CD8-positive, alpha-beta memory T cell (primary cell): ENCODE results near the gene SMURF2. TPM values are rescaled to one million over a fixed set of nuclear protein-coding genes. Genes with fewer than 3 reads are reported as not detected.

Experiments
- CTCF ChIA-PET: fragments of 350-600 bp; sonication (Branson Sonifier 250); formaldehyde crosslinking; loops from one replicate; lab custom pipeline; 2021; ENCODE audit warnings: antibody characterized with exemption; lab: Charles Lee
- POLR2A ChIA-PET: fragments of 350-600 bp; sonication (Branson Sonifier 250); formaldehyde crosslinking; loops from one replicate; lab custom pipeline; 2021; ENCODE audit warnings: antibody characterized with exemption; lab: Charles Lee
- DNase-seq, 5 donors: peaks; one replicate each; pipeline versions ENCODE4 v3.0.0 to v3.0.0-alpha.2; 2020 to 2022; ENCODE audit warnings: mixed read lengths in 1 of 5
- H3K27ac ChIP-seq: one replicate; pipeline ENCODE4 v1.7.0; 2013; ENCODE audit warnings: low read depth, mild to moderate bottlenecking, low read length, moderate library complexity
- H3K27me3 ChIP-seq: 2 replicates; pipeline ENCODE4 v1.7.0; 2013; ENCODE audit warnings: low read length, mild to moderate bottlenecking; ENCODE audit not compliant: insufficient read depth, poor library complexity, severe bottlenecking
- H3K36me3 ChIP-seq: 2 replicates; pipeline ENCODE4 v1.7.0; 2013; ENCODE audit warnings: mild to moderate bottlenecking, low read length, moderate library complexity; ENCODE audit not compliant: insufficient read depth
- H3K4me1 ChIP-seq: 2 replicates; pipeline ENCODE4 v1.7.0; 2013; ENCODE audit warnings: mild to moderate bottlenecking, low read length, moderate library complexity; ENCODE audit not compliant: insufficient read depth
- H3K4me3 ChIP-seq: 2 replicates; pipeline ENCODE4 v1.7.0; 2013; ENCODE audit warnings: mild to moderate bottlenecking, low read length
- H3K9me3 ChIP-seq: 2 replicates; pipeline ENCODE4 v1.7.0; 2013; ENCODE audit warnings: mild to moderate bottlenecking, low read length
- H3K27ac Mint-ChIP-seq, 8 donors: one replicate each; pipeline ENCODE4 v1.8.0; 2020 to 2021; ENCODE audit warnings: mixed read lengths in 8 of 8, mild to moderate bottlenecking in 6 of 8, inconsistent platforms in 3 of 8, moderate library complexity in 3 of 8
- H3K27me3 Mint-ChIP-seq, 2 donors: one replicate each; pipeline ENCODE4 v1.8.0; 2020 to 2021; ENCODE audit warnings: mixed read lengths in 2 of 2, mild to moderate bottlenecking in 1 of 2, moderate library complexity in 1 of 2
- H3K36me3 Mint-ChIP-seq, 3 donors: one replicate each; pipeline ENCODE4 v1.8.0; 2020 to 2021; ENCODE audit warnings: mixed read lengths in 3 of 3, inconsistent platforms in 1 of 3, mild to moderate bottlenecking in 1 of 3
- H3K4me1 Mint-ChIP-seq, 3 donors: one replicate each; pipeline ENCODE4 v1.8.0; 2020 to 2021; ENCODE audit warnings: mixed read lengths in 3 of 3, inconsistent platforms in 1 of 3, mild to moderate bottlenecking in 1 of 3
- H3K4me3 Mint-ChIP-seq, 7 donors: one replicate each; pipeline ENCODE4 v1.8.0; 2020 to 2021; ENCODE audit warnings: mixed read lengths in 7 of 7, mild to moderate bottlenecking in 6 of 7, moderate library complexity in 4 of 7, inconsistent platforms in 2 of 7
- H3K9me3 Mint-ChIP-seq, 5 donors: one replicate each; pipeline ENCODE4 v1.8.0; 2020 to 2022; ENCODE audit warnings: mixed read lengths in 5 of 5, mild to moderate bottlenecking in 3 of 5, moderate library complexity in 2 of 5, inconsistent platforms in 1 of 5
- polyA plus RNA-seq: library from polyadenylated mRNA; unstranded; fragments of 300-500 nt; fragmentation: Illumina TruSeq; gene quantifications from one replicate; pipeline ENCODE4 v1.2.3, GENCODE V29; 2021
- total RNA-seq, 2 experiments: library from RNA; stranded (reverse); gene quantifications; one replicate each; pipeline ENCODE4 v1.2.3, GENCODE V29; 2021

The SMURF2 gene
- total and polyA plus RNA-seq, 3 experiments from 2014 or later: 7.8 to 19.0 (median 18.9) TPM

DNA sequence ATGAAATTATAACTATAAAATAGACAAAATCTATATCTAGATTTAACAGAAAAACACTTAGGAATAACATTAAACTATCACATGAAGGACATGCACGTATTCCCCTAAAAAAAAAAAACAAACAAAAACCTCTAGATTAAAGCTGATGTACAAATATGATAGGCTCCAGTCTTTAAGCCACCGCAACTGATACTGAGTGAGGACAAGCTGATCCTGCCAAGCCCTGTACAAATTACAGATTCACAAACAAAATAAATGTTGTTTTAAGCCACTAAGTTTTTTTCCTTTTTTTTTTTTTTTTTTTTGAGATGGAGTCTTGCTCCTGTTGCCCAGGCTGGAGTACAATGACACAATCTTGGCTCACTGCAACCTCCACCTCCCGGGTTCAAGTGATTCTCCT lies 35.3 kb downstream of the SMURF2 start:
- ChIA-PET CTCF (no interaction called here), POLR2A (no interaction called here)
- Mint-ChIP-seq H3K27ac (peak overlapping the region in 2 of 8 donors; percentile 17 to 35), H3K27me3 (no peaks in the 10 kb centered on the region), H3K4me1 (peaks cover 64 to 77% (median 73%) of the 10 kb centered on the region in 3 donors), H3K9me3 (no peaks in the 10 kb centered on the region), H3K36me3 (peaks cover 0 to 18% (median 0%) of the 10 kb centered on the region in 3 donors), H3K4me3 (no peak overlapping the region)
- Histone ChIP-seq H3K4me1 (peaks cover 47% of the 10 kb centered on the region), H3K27me3 (no peaks in the 10 kb centered on the region), H3K4me3 (no peak overlapping the region), H3K36me3 (no peaks in the 10 kb centered on the region), H3K27ac (no peak overlapping the region), H3K9me3 (no peaks in the 10 kb centered on the region)
- DNase-seq: no peak

DNA sequence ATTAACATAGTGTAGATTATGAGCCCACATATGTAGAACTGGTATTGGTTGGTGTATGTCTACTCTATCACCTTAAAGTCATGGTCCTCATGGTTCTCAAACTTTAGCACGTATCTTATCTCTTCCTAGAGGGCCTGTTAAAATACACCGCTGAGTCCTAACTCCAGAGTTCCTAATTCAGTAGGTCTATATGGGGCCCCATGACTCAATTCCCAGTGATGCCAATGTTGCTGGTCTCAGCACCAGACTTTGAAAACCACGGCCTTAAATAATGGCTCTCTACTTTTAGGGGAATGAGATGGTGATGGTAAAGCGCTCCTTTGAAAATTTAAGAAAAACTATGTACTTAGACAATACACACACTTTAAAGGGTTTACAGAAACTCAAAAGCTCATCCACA lies 36.6 kb downstream of the SMURF2 start:
- H3K4me1 ChIP-seq: peaks cover 39% of the 10 kb centered on the region
- no peak overlapping the region for H3K27ac ChIP-seq
- no peaks in the 10 kb centered on the region for H3K27me3 ChIP-seq
- Mint-ChIP-seq H3K4me3 (no peak overlapping the region), H3K27ac (peak overlapping the region in 2 of 8 donors; percentile 16 to 32), H3K36me3 (peaks cover 0 to 18% (median 0%) of the 10 kb centered on the region in 3 donors), H3K4me1 (peaks cover 54 to 64% (median 61%) of the 10 kb centered on the region in 3 donors), H3K9me3 (no peaks in the 10 kb centered on the region), H3K27me3 (no peaks in the 10 kb centered on the region)
- H3K4me3 ChIP-seq: no peak overlapping the region
- H3K9me3 ChIP-seq: no peaks in the 10 kb centered on the region
- no peak for DNase-seq
- ChIA-PET CTCF (no interaction called here), POLR2A (interaction anchor here (0.6 kb wide), 1 partner anchor 51 kb away, joined by 3 read pairs; no protein-coding TSS in a partner anchor)
- no peaks in the 10 kb centered on the region for H3K36me3 ChIP-seq

DNA sequence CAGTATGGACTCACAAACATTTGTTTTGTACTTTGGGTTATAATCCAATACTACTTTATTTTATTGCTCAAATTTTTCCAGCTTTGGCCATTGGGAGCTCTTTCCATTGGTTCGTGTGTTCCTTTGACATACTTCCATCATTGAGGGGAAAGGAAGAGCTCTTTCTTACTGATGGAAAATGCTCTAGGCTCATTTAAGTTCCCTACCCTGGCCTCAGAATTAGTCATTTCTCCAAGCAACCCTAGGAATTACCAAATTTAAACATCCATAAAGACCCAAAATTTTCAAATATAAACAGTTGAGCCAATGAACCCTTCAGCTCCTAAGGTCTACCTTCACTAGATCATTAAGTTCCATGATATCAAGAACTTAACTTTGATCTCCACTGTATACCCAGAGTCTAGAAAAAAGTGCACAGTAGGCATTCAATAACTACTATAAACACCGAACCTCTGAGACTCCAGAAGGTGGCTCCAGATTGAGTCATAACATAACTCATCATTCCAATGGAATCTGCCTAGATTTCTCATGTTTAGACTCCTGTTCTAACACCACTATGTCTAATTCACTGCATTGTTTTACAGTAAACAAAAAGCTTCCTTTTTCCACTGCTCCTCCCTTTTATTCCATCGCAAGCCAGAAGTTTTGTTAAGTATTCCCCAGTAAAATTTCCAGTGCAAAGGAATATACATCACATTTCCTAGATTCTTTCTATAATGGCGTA lies 39.0 kb downstream of the SMURF2 start:
- Mint-ChIP-seq H3K4me3 (no peak overlapping the region), H3K27me3 (no peaks in the 10 kb centered on the region), H3K27ac (peak overlapping the region in 3 of 8 donors; percentile 2 to 88 (median 43)), H3K9me3 (no peaks in the 10 kb centered on the region), H3K4me1 (peaks cover 42 to 52% (median 51%) of the 10 kb centered on the region in 3 donors), H3K36me3 (peaks cover 0 to 18% (median 0%) of the 10 kb centered on the region in 3 donors)
- Histone ChIP-seq H3K4me3 (no peak overlapping the region), H3K27me3 (no peaks in the 10 kb centered on the region), H3K27ac (no peak overlapping the region), H3K36me3 (no peaks in the 10 kb centered on the region), H3K9me3 (no peaks in the 10 kb centered on the region), H3K4me1 (peaks cover 28% of the 10 kb centered on the region)
- CTCF ChIA-PET: interaction anchor here (1.1 to 1.3 kb wide), 2 partner anchors 9 to 26 kb away, joined by 3 read pairs; no protein-coding TSS in a partner anchor
- no peak for DNase-seq
- POLR2A ChIA-PET: no interaction called here

DNA sequence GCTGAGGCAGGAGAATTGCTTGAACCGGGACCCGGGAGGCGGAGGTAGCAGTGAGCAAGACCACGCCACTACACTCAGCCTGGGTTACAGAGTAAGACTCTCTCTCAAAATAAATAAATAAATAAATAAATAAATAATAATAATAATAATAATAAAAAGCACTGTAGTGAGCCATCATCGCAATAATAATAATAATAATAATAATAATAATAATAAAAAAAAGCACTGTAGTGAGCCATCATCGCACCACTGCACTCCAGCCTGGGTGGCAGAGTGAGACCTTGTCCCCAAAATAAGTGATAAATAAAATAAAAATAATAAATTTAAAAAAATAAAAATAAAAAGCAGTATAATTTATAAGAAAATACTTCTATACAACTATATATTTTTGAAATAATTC lies 40.3 kb downstream of the SMURF2 start:
- H3K27ac ChIP-seq: no peak overlapping the region
- H3K4me3 Mint-ChIP-seq: no peak overlapping the region
- H3K36me3 Mint-ChIP-seq: peaks cover 0 to 16% (median 0%) of the 10 kb centered on the region in 3 donors
- H3K4me1 Mint-ChIP-seq: peaks cover 40 to 54% (median 52%) of the 10 kb centered on the region in 3 donors
- H3K4me1 ChIP-seq: peaks cover 21% of the 10 kb centered on the region
- POLR2A ChIA-PET: no interaction called here
- CTCF ChIA-PET: no interaction called here
- H3K36me3 ChIP-seq: no peaks in the 10 kb centered on the region
- H3K27me3 ChIP-seq: no peaks in the 10 kb centered on the region
- no peaks in the 10 kb centered on the region for H3K9me3 Mint-ChIP-seq
- H3K4me3 ChIP-seq: no peak overlapping the region
- no peaks in the 10 kb centered on the region for H3K27me3 Mint-ChIP-seq
- no peaks in the 10 kb centered on the region for H3K9me3 ChIP-seq
- DNase-seq: no peak
- H3K27ac Mint-ChIP-seq: no peak overlapping the region

DNA sequence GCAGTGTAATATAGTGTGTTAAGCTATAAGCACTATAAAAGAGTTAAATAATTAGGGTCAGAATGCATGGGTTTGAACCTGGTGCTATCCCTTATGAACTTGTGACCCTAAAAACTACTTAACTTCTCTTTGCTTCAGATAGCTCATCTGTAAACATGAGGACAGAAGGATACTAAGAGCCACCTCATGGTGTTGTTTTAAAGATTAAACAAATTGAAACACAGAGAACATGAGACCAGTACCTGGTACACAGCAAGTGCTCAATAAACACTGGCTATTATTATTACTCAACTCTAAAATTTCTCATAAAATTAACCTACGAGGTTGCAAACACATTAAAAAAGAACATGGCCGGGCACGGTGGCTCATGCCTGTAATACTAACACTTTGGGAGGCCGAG lies 43.3 kb downstream of the SMURF2 start:
- DNase-seq: no peak
- Mint-ChIP-seq H3K9me3 (no peaks in the 10 kb centered on the region), H3K4me1 (peaks cover 39 to 55% (median 54%) of the 10 kb centered on the region in 3 donors), H3K4me3 (no peak overlapping the region), H3K36me3 (peaks cover 0 to 5% (median 0%) of the 10 kb centered on the region in 3 donors), H3K27me3 (no peaks in the 10 kb centered on the region), H3K27ac (peak overlapping the region in 1 of 8 donors; percentile 32)
- Histone ChIP-seq H3K27ac (no peak overlapping the region), H3K9me3 (no peaks in the 10 kb centered on the region), H3K4me1 (peaks cover 20% of the 10 kb centered on the region), H3K36me3 (no peaks in the 10 kb centered on the region), H3K4me3 (no peak overlapping the region), H3K27me3 (no peaks in the 10 kb centered on the region)
- ChIA-PET CTCF (interaction anchor here (1.0 to 1.4 kb wide), 2 partner anchors 16 to 86 kb away, joined by 3 read pairs; no protein-coding TSS in a partner anchor), POLR2A (no interaction called here)

DNA sequence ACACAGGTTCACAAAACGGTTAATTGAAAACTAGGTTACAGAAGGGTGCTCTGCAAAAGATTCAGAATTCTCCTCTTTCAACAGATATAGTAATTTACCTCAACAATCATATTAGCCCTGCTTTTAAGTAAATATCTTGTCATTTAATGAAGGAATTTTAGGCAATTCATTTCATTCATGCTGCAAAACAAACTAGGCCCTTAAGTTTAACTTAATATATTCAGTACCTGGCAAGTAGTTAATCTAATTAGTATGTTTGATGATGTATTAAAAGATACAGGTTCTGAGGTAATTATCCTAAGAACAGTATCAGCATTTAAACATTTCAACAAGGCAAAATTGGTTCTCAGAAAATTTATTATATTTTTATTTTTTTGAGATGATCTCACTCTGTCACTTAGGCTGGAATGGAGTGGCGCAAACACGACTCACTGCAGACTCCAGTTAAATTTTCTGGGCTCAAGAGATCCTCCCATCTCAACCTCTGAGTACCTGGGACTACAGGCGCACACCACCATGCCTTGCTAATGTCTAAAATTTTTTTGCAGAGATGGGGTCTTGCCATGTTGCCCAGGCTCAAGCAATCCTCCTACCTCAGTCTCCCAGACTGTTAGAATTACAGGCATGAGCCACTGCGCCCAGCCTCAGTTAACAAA lies 44.9 kb downstream of the SMURF2 start:
- H3K4me3 Mint-ChIP-seq: no peak overlapping the region
- peaks cover 31 to 52% (median 51%) of the 10 kb centered on the region in 3 donors for H3K4me1 Mint-ChIP-seq
- DNase-seq: no peak
- no peak overlapping the region for H3K4me3 ChIP-seq
- no peaks in the 10 kb centered on the region for H3K36me3 Mint-ChIP-seq
- H3K27ac Mint-ChIP-seq: peak overlapping the region in 1 of 8 donors; percentile 18
- peaks cover 18% of the 10 kb centered on the region for H3K4me1 ChIP-seq
- ChIA-PET CTCF (no interaction called here), POLR2A (no interaction called here)
- H3K9me3 Mint-ChIP-seq: no peaks in the 10 kb centered on the region
- H3K9me3 ChIP-seq: no peaks in the 10 kb centered on the region
- H3K36me3 ChIP-seq: no peaks in the 10 kb centered on the region
- H3K27ac ChIP-seq: no peak overlapping the region
- H3K27me3 Mint-ChIP-seq: no peaks in the 10 kb centered on the region
- H3K27me3 ChIP-seq: no peaks in the 10 kb centered on the region

DNA sequence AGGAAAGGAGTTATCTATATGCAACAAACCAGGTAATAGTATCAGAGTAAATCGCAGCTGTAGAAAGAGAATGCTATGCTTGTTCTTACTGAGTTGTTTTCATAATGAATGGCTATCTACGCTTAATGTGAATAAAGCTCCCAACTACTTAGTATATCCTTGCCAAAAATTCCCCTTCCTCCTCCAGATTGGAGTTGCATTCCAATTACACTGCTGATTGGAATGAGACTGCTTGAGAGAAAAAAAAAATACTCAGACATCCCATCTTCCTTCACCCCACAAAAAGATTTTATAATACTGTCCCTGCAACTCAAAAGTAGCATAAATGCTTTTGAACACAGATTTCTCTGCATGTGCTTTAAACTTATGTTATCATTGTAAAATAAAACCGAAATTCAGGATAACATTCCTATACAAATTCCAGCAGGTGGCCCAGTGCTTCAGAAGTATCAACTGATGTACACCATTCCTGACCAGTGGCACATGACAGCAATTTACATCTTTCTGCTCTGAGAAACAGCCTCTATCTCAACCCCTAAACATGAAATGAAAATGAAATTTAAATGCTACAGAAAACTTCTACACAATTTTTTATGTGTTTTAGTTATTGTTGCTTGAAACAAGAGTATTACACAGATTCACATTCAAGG lies 47.0 kb downstream of the SMURF2 start:
- Mint-ChIP-seq H3K27me3 (no peaks in the 10 kb centered on the region), H3K4me3 (no peak overlapping the region), H3K9me3 (no peaks in the 10 kb centered on the region), H3K36me3 (no peaks in the 10 kb centered on the region), H3K27ac (no peak overlapping the region), H3K4me1 (peaks cover 31 to 51% (median 51%) of the 10 kb centered on the region in 3 donors)
- H3K27me3 ChIP-seq: no peaks in the 10 kb centered on the region
- H3K9me3 ChIP-seq: no peaks in the 10 kb centered on the region
- ChIA-PET POLR2A (no interaction called here), CTCF (no interaction called here)
- no peak overlapping the region for H3K27ac ChIP-seq
- H3K4me3 ChIP-seq: no peak overlapping the region
- H3K4me1 ChIP-seq: peaks cover 18% of the 10 kb centered on the region
- DNase-seq: no peak
- no peaks in the 10 kb centered on the region for H3K36me3 ChIP-seq
